Lung (tissue), 12 donors: ENCODE measurements around the gene RELB. TPM values are rescaled to one million over a fixed set of nuclear protein-coding genes. Genes with fewer than 3 reads are reported as not detected.

ENCODE experiments used
- ATAC-seq: fragments of 200-7000 bp; cut with Tn5 transposase; one replicate; pipeline ENCODE4 v1.9.1; 2020; ENCODE audit warnings: moderate number of reproducible peaks; ENCODE audit not compliant: insufficient read depth, low FRiP score
- DNase-seq, 3 donors: peaks; one replicate each; pipeline ENCODE4 v3.0.0-alpha.2; 2013 to 2017
- H3K27ac ChIP-seq, 2 donors: one replicate each; pipeline ENCODE4 v1.5.1; 2013; ENCODE audit warnings: mild to moderate bottlenecking in 2 of 2, moderate library complexity in 2 of 2, control low read depth in 1 of 2, inconsistent platforms in 1 of 2, low read depth in 1 of 2, low read length in 1 of 2
- H3K27me3 ChIP-seq, 3 donors: one replicate each; pipeline ENCODE4 v1.5.1; 2013; ENCODE audit warnings: low read length in 2 of 3; ENCODE audit not compliant: control insufficient read depth in 3 of 3, insufficient read depth in 3 of 3
- H3K36me3 ChIP-seq, 4 donors: one replicate each; pipeline ENCODE4 v1.5.1; 2013; ENCODE audit warnings: low read length in 4 of 4, mild to moderate bottlenecking in 1 of 4, moderate library complexity in 1 of 4; ENCODE audit not compliant: control insufficient read depth in 4 of 4, insufficient read depth in 4 of 4
- H3K4me1 ChIP-seq, 5 donors: one replicate each; pipeline ENCODE4 v1.5.1; 2013; ENCODE audit warnings: low read length in 5 of 5, mild to moderate bottlenecking in 2 of 5, moderate library complexity in 1 of 5; ENCODE audit not compliant: control insufficient read depth in 5 of 5, insufficient read depth in 5 of 5
- H3K4me3 ChIP-seq: one replicate; pipeline ENCODE4 v1.5.1; 2013; ENCODE audit warnings: mild to moderate bottlenecking, control low read depth, moderate library complexity
- H3K9ac ChIP-seq, 2 donors: one replicate each; pipeline ENCODE4 v1.5.1; 2013; ENCODE audit warnings: low read length in 2 of 2, control low read depth in 1 of 2; ENCODE audit not compliant: insufficient read depth in 1 of 2
- H3K9me3 ChIP-seq, 4 donors: one replicate each; pipeline ENCODE4 v1.5.1; 2013; ENCODE audit warnings: low read length in 3 of 4, mild to moderate bottlenecking in 1 of 4, moderate library complexity in 1 of 4; ENCODE audit not compliant: control insufficient read depth in 4 of 4, insufficient read depth in 3 of 4
- WGBS, 2 donors: extraction: QIAGEN DNeasy Blood & Tissue Kit; methylation state at CpG; one replicate each; pipeline ENCODE4 v1.1.7; 2013; 5-methylcytosine and 5-hydroxymethylcytosine counted together
- polyA plus RNA-seq, 2 donors: library from polyadenylated mRNA; stranded (reverse); fragments of 200-250 nt; gene quantifications; one replicate each; pipeline ENCODE4 v1.2.1, GENCODE V29; 2013
- total RNA-seq, 2 donors: library from RNA; depleted of rRNA in 1 of 2; stranded (reverse); fragments of >200 nt in 1 of 2; gene quantifications; one replicate each; pipeline ENCODE4 v1.2.1, GENCODE V29; 2014 to 2021
- TF ChIP-seq, protein P1 (sequence below): IDR thresholded peaks from 2 replicates; pipeline ENCODE4 v1.5.1; 2012; ENCODE audit warnings: mild to moderate bottlenecking; ENCODE audit errors: control extremely low read depth, extremely low read depth
- donor health status: control.
- donor health status: control.
- donor health status: Bipolar disorder and iron deficiency.
- donor health status: healthy.
- donor health status: DM: yes; HTN: yes; CAD: no.

RELB gene
- total and polyA plus RNA-seq, 4 donors, result 9.4 to 65.9 (median 19.8) TPM

GRCh38 chr19:45058622-45059159, 57.4 kb downstream of the RELB start:
- DNase-seq, result no peak
- no peak for ATAC-seq
- H3K27me3 ChIP-seq, result no peaks in the 10 kb centered on the region
- peaks cover 28 to 78% (median 60%) of the 10 kb centered on the region in 4 donors for H3K36me3 ChIP-seq
- H3K9ac ChIP-seq, result no peak overlapping the region
- H3K4me1 ChIP-seq, result no peaks in the 10 kb centered on the region
- H3K9me3 ChIP-seq, result no peaks in the 10 kb centered on the region
- no peak overlapping the region for H3K4me3 ChIP-seq
- WGBS, 2 donors, result 89 to 91% methylated on average over 14 of the region's 14 CpGs
- H3K27ac ChIP-seq, result no peak overlapping the region
- TF ChIP-seq, protein P1, sequence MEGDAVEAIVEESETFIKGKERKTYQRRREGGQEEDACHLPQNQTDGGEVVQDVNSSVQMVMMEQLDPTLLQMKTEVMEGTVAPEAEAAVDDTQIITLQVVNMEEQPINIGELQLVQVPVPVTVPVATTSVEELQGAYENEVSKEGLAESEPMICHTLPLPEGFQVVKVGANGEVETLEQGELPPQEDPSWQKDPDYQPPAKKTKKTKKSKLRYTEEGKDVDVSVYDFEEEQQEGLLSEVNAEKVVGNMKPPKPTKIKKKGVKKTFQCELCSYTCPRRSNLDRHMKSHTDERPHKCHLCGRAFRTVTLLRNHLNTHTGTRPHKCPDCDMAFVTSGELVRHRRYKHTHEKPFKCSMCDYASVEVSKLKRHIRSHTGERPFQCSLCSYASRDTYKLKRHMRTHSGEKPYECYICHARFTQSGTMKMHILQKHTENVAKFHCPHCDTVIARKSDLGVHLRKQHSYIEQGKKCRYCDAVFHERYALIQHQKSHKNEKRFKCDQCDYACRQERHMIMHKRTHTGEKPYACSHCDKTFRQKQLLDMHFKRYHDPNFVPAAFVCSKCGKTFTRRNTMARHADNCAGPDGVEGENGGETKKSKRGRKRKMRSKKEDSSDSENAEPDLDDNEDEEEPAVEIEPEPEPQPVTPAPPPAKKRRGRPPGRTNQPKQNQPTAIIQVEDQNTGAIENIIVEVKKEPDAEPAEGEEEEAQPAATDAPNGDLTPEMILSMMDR, result no peak

DNA sequence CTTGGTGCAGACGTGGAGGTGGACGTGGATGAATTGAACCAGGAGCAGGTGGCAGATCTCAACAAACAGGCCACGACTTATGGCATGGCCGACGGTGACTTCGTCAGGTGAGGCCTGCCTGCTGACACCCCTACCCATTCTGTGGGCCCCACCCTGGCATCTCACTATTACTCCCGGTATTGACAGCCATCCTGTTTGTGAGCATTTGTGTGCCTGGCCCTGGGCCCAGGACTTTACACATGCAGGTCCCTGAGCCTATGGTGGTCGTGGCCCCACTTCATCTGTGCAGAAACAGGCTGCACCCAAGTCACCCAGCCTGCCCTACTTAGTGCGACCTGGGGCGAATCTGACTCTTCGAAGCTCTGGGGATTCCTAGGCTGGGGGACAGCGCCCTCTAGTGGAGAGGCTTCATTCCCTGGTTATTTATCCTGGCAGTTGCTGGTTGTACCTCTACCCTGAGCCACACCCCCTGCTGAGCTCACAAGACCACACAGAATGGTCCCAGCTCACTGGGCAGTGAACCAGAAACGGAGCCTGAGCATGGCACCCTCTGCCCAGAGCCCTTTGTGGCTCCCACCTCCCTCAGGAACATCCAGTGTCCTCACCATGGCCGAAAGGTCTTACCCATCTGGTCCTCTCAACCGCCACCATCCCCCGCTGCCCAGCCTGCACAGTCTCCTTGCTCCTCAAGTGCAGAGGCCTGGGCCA, 58.1 kb downstream of the RELB start:
- Histone ChIP-seq H3K36me3 (peaks cover 27 to 82% (median 58%) of the 10 kb centered on the region in 4 donors), H3K27ac (peak overlapping the region in 1 of 2 donors; percentile 3), H3K4me1 (no peaks in the 10 kb centered on the region), H3K4me3 (no peak overlapping the region), H3K27me3 (no peaks in the 10 kb centered on the region), H3K9me3 (no peaks in the 10 kb centered on the region), H3K9ac (no peak overlapping the region)
- DNase-seq (peak; percentile 52 to 69 (median 53)), ATAC-seq (peak; percentile 55)
- WGBS, 2 donors, result 67 to 72% methylated on average over 16 of the region's 16 CpGs
- TF ChIP-seq, protein P1, result peak; percentile 65

DNA sequence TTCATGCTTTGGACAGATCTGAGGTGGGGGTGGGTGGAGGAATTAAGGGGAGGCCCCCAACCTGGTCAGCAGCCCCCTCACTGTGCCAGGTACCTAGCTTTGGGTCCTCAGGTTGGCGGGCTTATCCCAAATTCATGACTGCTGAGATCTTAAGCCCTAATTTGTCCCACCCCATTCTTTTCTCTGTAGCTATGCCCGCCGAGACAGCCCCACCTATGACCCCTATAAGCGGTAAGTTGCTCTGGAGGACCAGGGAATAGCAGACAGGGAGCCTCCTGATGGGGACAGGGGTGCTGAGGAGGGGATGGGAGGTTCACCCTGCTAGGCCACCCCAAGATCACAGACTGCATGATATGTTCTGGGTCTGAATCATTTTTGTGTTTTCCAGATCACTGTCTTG, 60.7 kb downstream of the RELB start:
- H3K9me3 ChIP-seq, result no peaks in the 10 kb centered on the region
- ATAC-seq, result no peak
- H3K27me3 ChIP-seq, result no peaks in the 10 kb centered on the region
- H3K9ac ChIP-seq, result no peak overlapping the region
- WGBS, 2 donors, result 94 to 95% methylated on average over 4 of the region's 4 CpGs
- TF ChIP-seq, protein P1, result no peak
- no peak for DNase-seq
- no peak overlapping the region for H3K4me3 ChIP-seq
- no peak overlapping the region for H3K27ac ChIP-seq
- H3K36me3 ChIP-seq, result peaks cover 22 to 72% (median 54%) of the 10 kb centered on the region in 4 donors
- H3K4me1 ChIP-seq, result no peaks in the 10 kb centered on the region
